Endothelial cell of umbilical vein (primary cell): ENCODE data around the gene HMGCS2. TPM values are rescaled to one million over a fixed set of nuclear protein-coding genes. Genes with fewer than 3 reads are reported as not detected.

Experiments used
- BruUV-seq: library from RNA; stranded (reverse); fragments of 400-500 nt; replicated peaks from 2 replicates; lab custom pipeline; 2021; lab: Mats Ljungman, UMichigan
- CTCF ChIA-PET: fragments of 300-600, 350-600 bp; sonication (Branson Sonifier 250); formaldehyde crosslinking; loops from one replicate; lab custom pipeline; 2021; ENCODE audit warnings: antibody characterized with exemption, inconsistent platforms; lab: Charles Lee
- POLR2A ChIA-PET: fragments of 300-600, 350-600 bp; sonication (Branson Sonifier 250); formaldehyde crosslinking; loops from one replicate; lab custom pipeline; 2021; ENCODE audit warnings: antibody characterized with exemption, inconsistent platforms; lab: Charles Lee
- DNase-seq: peaks from one replicate; pipeline ENCODE4 v3.0.0-alpha.2; 2011; ENCODE audit warnings: low read depth, low spot score
- FAIRE-seq: peaks from 2 replicates; lab custom pipeline; 2011; peaks lifted over from hg19 to GRCh38; lab: Jason Lieb, UNC
- H2AFZ ChIP-seq: 2 replicates; pipeline ENCODE4 v1.6.0; 2012; ENCODE audit warnings: low read depth, low read length, control low read depth, inconsistent platforms
- H3K27ac ChIP-seq: 2 replicates; pipeline ENCODE4 v1.5.1; 2011; ENCODE audit warnings: low read depth, mild to moderate bottlenecking, control low read depth, low read length, moderate library complexity; ENCODE audit not compliant: insufficient read depth
- H3K27me3 ChIP-seq, 2 experiments: 2 replicates each; pipeline versions ENCODE4 v1.6.0 to v1.6.1; 2011; ENCODE audit warnings: low read length in 2 of 2, mixed read lengths in 1 of 2; ENCODE audit not compliant: control insufficient read depth in 2 of 2, insufficient read depth in 2 of 2
- H3K36me3 ChIP-seq, 2 experiments: 2 replicates in 1 of 2; 3 replicates in 1 of 2; pipeline ENCODE4 v1.5.1; 2011; ENCODE audit warnings: low read length in 2 of 2, mild to moderate bottlenecking in 1 of 2, moderate library complexity in 1 of 2; ENCODE audit not compliant: control insufficient read depth in 2 of 2, insufficient read depth in 2 of 2; ENCODE audit errors: extremely low read depth in 1 of 2
- H3K4me1 ChIP-seq: 3 replicates; pipeline ENCODE4 v1.5.1; 2011; ENCODE audit warnings: mild to moderate bottlenecking, low read length; ENCODE audit not compliant: control insufficient read depth, insufficient read depth; ENCODE audit errors: extremely low read depth
- H3K4me2 ChIP-seq: 2 replicates; pipeline ENCODE4 v1.6.1; 2011; ENCODE audit warnings: low read length, control low read depth, mixed read lengths; ENCODE audit not compliant: insufficient read depth
- H3K4me3 ChIP-seq, 3 experiments: fragments of 200-600 bp in 1 of 3; sonication (generic), shearing (Covaris generic) in 1 of 3; replicated peaks in 1 of 3; 2 replicates each; pipeline ENCODE4 v1.5.1; 2011 to 2016; ENCODE audit warnings: control low read depth in 3 of 3, low read length in 3 of 3, mild to moderate bottlenecking in 2 of 3, inconsistent platforms in 1 of 3, low read depth in 1 of 3, moderate library complexity in 1 of 3; ENCODE audit not compliant: insufficient read depth in 1 of 3
- H3K79me2 ChIP-seq: 2 replicates; pipeline ENCODE4 v1.6.0; 2012; ENCODE audit warnings: low read length, inconsistent platforms; ENCODE audit not compliant: control insufficient read depth, insufficient read depth
- H3K9ac ChIP-seq: replicated peaks from 2 replicates; pipeline ENCODE3; 2011; ENCODE audit warnings: low read length, control low read depth; ENCODE audit not compliant: insufficient read depth; ENCODE audit errors: extremely low read depth
- H3K9me1 ChIP-seq: replicated peaks from 3 replicates; pipeline ENCODE4 v1.6.0; 2011; ENCODE audit warnings: mild to moderate bottlenecking, low read length; ENCODE audit not compliant: control insufficient read depth, insufficient read depth; ENCODE audit errors: extremely low read depth
- H3K9me3 ChIP-seq: replicated peaks from 2 replicates; pipeline ENCODE4 v1.5.1; 2012; ENCODE audit warnings: low read length, inconsistent platforms; ENCODE audit not compliant: control insufficient read depth, insufficient read depth
- H4K20me1 ChIP-seq: replicated peaks from 2 replicates; pipeline ENCODE3; 2011; ENCODE audit warnings: mild to moderate bottlenecking, low read length; ENCODE audit not compliant: control insufficient read depth, insufficient read depth; ENCODE audit errors: extremely low read depth
- CTCF ChIP-seq, 2 donors: IDR thresholded peaks; 1 replicate in 1 of 2; 2 replicates in 1 of 2; pipeline ENCODE4 v1.5.1; 2011; ENCODE audit warnings: low read length in 2 of 2, mild to moderate bottlenecking in 2 of 2, moderate library complexity in 2 of 2, control low read depth in 1 of 2, inconsistent platforms in 1 of 2, low read depth in 1 of 2; ENCODE audit not compliant: insufficient read depth in 1 of 2; ENCODE audit errors: extremely low read depth in 1 of 2
- EZH2 ChIP-seq: IDR thresholded peaks from 2 replicates; pipeline ENCODE4 v1.6.1; 2012; ENCODE audit warnings: borderline replicate concordance, low read depth, mild to moderate bottlenecking, moderate library complexity, low read length, inconsistent platforms; ENCODE audit not compliant: severe bottlenecking
- FOS ChIP-seq: IDR thresholded peaks from 2 replicates; pipeline ENCODE4 v1.6.1; 2011; ENCODE audit warnings: mild to moderate bottlenecking, low read length, moderate library complexity, borderline replicate concordance; ENCODE audit not compliant: insufficient read depth
- GATA2 ChIP-seq: IDR thresholded peaks from 2 replicates; pipeline ENCODE4 v1.7.0; 2011; ENCODE audit warnings: low read depth, mild to moderate bottlenecking, moderate library complexity, mixed read lengths, low read length; ENCODE audit not compliant: insufficient read length, insufficient read depth
- JUN ChIP-seq: IDR thresholded peaks from 2 replicates; pipeline ENCODE4 v1.6.1; 2011; ENCODE audit warnings: borderline replicate concordance, low read depth; ENCODE audit not compliant: insufficient read length, insufficient read depth
- MYC ChIP-seq: IDR thresholded peaks from one replicate; pipeline ENCODE4 v1.6.1; 2011; ENCODE audit warnings: mild to moderate bottlenecking, low read depth, low read length
- POLR2A ChIP-seq: IDR thresholded peaks from 2 replicates; pipeline ENCODE4 v1.6.1; 2012; ENCODE audit warnings: low read depth, mild to moderate bottlenecking, control low read depth, low read length
- POLR2AphosphoS5 ChIP-seq: IDR thresholded peaks from 2 replicates; pipeline ENCODE4 v1.6.1; 2012; ENCODE audit warnings: low read depth, mild to moderate bottlenecking, control low read depth, low read length, moderate library complexity; ENCODE audit not compliant: insufficient read depth
- dilution Hi-C: fragments of 300-500 bp; cut with MboI; formaldehyde crosslinking; loops from one replicate; pipeline ENCODE4 v1.15.0; 2019; ENCODE audit warnings: low sequenced_read_pairs; ENCODE audit not compliant: extremely low pct_ligation_motif_present
- intact Hi-C: fragments of 100-400 bp; cut with micrococcal nuclease; formaldehyde crosslinking; loops from one replicate; pipeline ENCODE4 v1.10.0; 2022
- polyA plus RNA-seq, 4 experiments: library from polyadenylated mRNA; depleted of rRNA in 3 of 4; stranded (reverse) in 3 of 4; unstranded in 1 of 4; fragments of >200 nt; gene quantifications; 2 replicates each; pipeline versions ENCODE4 v1.2.1 to v1.2.3, GENCODE V29; 2011 to 2012; ENCODE audit warnings: missing spikeins in 1 of 4
- total RNA-seq: library from RNA; stranded (reverse); gene quantifications from 2 replicates; pipeline ENCODE4 v1.2.3, GENCODE V29; 2021
- TF ChIP-seq, protein P1 (sequence below): IDR thresholded peaks from 2 replicates; pipeline ENCODE4 v1.6.1; 2011; ENCODE audit not compliant: insufficient read depth, insufficient read length

Gene HMGCS2
- total and polyA plus RNA-seq, 2 donors (not counting 3 experiments of a cell fraction or from before 2014, with no cell fraction given), result not detected

GRCh38 chr1:119747451-119747850 lies 21.3 kb downstream of the HMGCS2 start:
- Histone ChIP-seq H3K4me1 (no peaks in the 10 kb centered on the region), H3K9ac (no peak overlapping the region), H3K9me1 (no peaks in the 10 kb centered on the region), H3K4me2 (no peak overlapping the region), H3K79me2 (no peaks in the 10 kb centered on the region), H2AFZ (no peak overlapping the region), H4K20me1 (no peaks in the 10 kb centered on the region), H3K36me3 (no peaks in the 10 kb centered on the region), H3K27me3 (peaks cover 5 to 21% of the 10 kb centered on the region in 2 experiments), H3K9me3 (no peaks in the 10 kb centered on the region), H3K27ac (no peak overlapping the region), H3K4me3 (no peak overlapping the region)
- POLR2A ChIA-PET, result no interaction called here
- CTCF ChIA-PET, result interaction anchor here (0.9 to 1.9 kb wide), 2 partner anchors 9 to 10 kb away, joined by 3 to 7 read pairs; no protein-coding TSS in a partner anchor
- no peak for DNase-seq
- intact Hi-C loops, result no loop called here
- no peak for FAIRE-seq
- dilution Hi-C loops, result no loop called here
- TF ChIP-seq MYC, result no peak
- TF ChIP-seq POLR2A, result no peak
- TF ChIP-seq EZH2, result no peak
- TF ChIP-seq, protein P1, sequence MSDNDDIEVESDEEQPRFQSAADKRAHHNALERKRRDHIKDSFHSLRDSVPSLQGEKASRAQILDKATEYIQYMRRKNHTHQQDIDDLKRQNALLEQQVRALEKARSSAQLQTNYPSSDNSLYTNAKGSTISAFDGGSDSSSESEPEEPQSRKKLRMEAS, result no peak
- TF ChIP-seq GATA2, result no peak
- no peak for TF ChIP-seq CTCF (IDR thresholded peaks at IDR 0.05; ENCODE audit: extremely low read depth in 1 of 2, insufficient read depth in 1 of 2, low read depth in 1 of 2, low read length in 2 of 2)
- no peak for TF ChIP-seq FOS
- TF ChIP-seq POLR2AphosphoS5, result no peak
- TF ChIP-seq JUN, result no peak
- no TSS peak for BruUV-seq
